Ascending aorta (tissue), 2 donors: ENCODE measurements around the gene ZNF225. TPM values are rescaled to one million over a fixed set of nuclear protein-coding genes. Genes with fewer than 3 reads are reported as not detected.
"Not testable (repeated sequence)": the region's sequence is repeated elsewhere in the genome, so short reads cannot be mapped to it uniquely, and the experiment has no call there.

Experiments
- DNase-seq, 2 donors: peaks; one replicate each; pipeline ENCODE4 v3.0.0-alpha.2; 2019; ENCODE audit warnings: low spot score in 2 of 2
- H3K27ac ChIP-seq, 2 donors: fragments of 200-600 bp; sonication (generic); one replicate each; pipeline ENCODE4 v1.5.1; 2016 to 2017; ENCODE audit warnings: mild to moderate bottlenecking in 1 of 2
- H3K27me3 ChIP-seq: fragments of 200-600 bp; sonication (generic); one replicate; pipeline ENCODE4 v1.5.1; 2017
- H3K36me3 ChIP-seq, 2 donors: fragments of 200-600 bp; sonication (generic); one replicate each; pipeline ENCODE4 v1.5.1; 2016
- H3K4me1 ChIP-seq, 2 donors: fragments of 200-600 bp; sonication (generic); one replicate each; pipeline ENCODE4 v1.5.1; 2016 to 2017; ENCODE audit warnings: mild to moderate bottlenecking in 1 of 2
- H3K4me3 ChIP-seq, 2 donors: fragments of 200-600 bp; sonication (generic); one replicate each; pipeline ENCODE4 v1.5.1; 2016 to 2017; ENCODE audit warnings: mild to moderate bottlenecking in 1 of 2
- H3K9me3 ChIP-seq, 2 donors: fragments of 200-600 bp; sonication (generic); one replicate each; pipeline ENCODE4 v1.5.1; 2016
- intact Hi-C: fragments of 100-400 bp; cut with DNase I; formaldehyde crosslinking; loops from one replicate; pipeline ENCODE4 v1.15.1; 2023
- total RNA-seq: library from RNA; depleted of rRNA; stranded (reverse); fragments of >200 nt; gene quantifications from one replicate; pipeline ENCODE4 v1.1.0, GENCODE V29; 2016
- TF ChIP-seq, protein P1 (sequence below), 3 experiments: fragments of 200-600 bp in 2 of 3; fragments of 450-650 bp in 1 of 3; sonication (generic) in 2 of 3; IDR thresholded peaks; one replicate each; pipeline ENCODE4 v1.5.1; 2016 to 2019; ENCODE audit warnings: antibody characterized with exemption in 3 of 3, mild to moderate bottlenecking in 1 of 3, moderate library complexity in 1 of 3

The ZNF225 gene
- total RNA-seq, 1 donor from 2014 or later, result 3.3 TPM

DNA sequence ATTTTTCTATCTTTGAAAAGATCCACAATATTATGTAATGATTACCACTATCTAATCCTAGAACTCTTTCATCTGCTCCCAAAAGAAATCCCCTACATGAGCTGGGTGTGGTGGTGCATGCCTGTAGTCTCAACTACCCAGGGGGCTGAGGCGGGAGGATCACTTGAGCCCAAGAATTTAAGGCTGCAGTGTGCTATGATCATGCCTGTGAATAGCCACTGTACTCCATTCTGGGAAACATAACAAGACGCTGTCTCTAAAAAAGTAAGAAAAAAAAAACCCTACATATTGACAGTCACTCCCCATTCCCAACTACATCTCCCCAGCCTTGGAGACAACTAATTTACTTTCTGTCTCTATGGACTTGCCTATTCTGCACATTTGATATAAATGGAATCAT, 50.6 kb downstream of the ZNF225 start:
- TF ChIP-seq, protein P1, sequence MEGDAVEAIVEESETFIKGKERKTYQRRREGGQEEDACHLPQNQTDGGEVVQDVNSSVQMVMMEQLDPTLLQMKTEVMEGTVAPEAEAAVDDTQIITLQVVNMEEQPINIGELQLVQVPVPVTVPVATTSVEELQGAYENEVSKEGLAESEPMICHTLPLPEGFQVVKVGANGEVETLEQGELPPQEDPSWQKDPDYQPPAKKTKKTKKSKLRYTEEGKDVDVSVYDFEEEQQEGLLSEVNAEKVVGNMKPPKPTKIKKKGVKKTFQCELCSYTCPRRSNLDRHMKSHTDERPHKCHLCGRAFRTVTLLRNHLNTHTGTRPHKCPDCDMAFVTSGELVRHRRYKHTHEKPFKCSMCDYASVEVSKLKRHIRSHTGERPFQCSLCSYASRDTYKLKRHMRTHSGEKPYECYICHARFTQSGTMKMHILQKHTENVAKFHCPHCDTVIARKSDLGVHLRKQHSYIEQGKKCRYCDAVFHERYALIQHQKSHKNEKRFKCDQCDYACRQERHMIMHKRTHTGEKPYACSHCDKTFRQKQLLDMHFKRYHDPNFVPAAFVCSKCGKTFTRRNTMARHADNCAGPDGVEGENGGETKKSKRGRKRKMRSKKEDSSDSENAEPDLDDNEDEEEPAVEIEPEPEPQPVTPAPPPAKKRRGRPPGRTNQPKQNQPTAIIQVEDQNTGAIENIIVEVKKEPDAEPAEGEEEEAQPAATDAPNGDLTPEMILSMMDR (IDR thresholded peaks at IDR 0.05), result no peak
- H3K4me3 ChIP-seq, result no peak overlapping the region
- H3K36me3 ChIP-seq, result peaks cover 25% of the 10 kb centered on the region in 2 donors
- H3K4me1 ChIP-seq, result peaks cover 0 to 6% of the 10 kb centered on the region in 2 donors
- DNase-seq, result no peak
- peaks cover 14 to 72% of the 10 kb centered on the region in 2 donors for H3K9me3 ChIP-seq
- intact Hi-C loops, result loop anchor here (1.0 to 2.0 kb wide), 5 partner anchors 22 to 193 kb away; partner anchors contain the start of genes ZNF112, ZNF224, ZNF227 and ZNF234
- no peaks in the 10 kb centered on the region for H3K27me3 ChIP-seq
- H3K27ac ChIP-seq, result no peak overlapping the region

DNA sequence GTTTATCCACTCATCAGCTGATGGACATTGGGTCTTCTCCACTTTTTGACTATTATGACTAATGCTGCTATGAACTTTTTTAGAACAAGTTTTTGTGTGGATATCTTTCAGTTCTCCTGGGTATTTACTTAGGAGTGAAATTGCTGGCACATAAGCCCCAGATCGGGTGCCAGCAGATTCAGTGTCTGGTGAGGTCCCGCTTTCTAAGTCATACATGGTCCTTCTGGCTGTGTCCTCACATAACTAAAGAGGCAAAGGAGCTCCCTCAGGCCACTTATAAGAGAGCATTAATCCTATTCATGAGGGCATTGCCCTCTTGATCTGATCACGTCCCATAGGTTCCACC, 51.1 kb downstream of the ZNF225 start:
- peaks cover 15 to 72% of the 10 kb centered on the region in 2 donors for H3K9me3 ChIP-seq
- TF ChIP-seq, protein P1 (IDR thresholded peaks at IDR 0.05), result no peak
- H3K4me1 ChIP-seq, result peaks cover 0 to 6% of the 10 kb centered on the region in 2 donors
- H3K27me3 ChIP-seq, result no peaks in the 10 kb centered on the region
- no peak for DNase-seq
- peak overlapping the region; percentile 88 to 89 for H3K27ac ChIP-seq
- intact Hi-C loops, result loop anchor here (1.0 to 2.0 kb wide), 5 partner anchors 23 to 192 kb away; partner anchors contain the start of genes ZNF112, ZNF224, ZNF227 and ZNF234
- peaks cover 30% of the 10 kb centered on the region in 2 donors for H3K36me3 ChIP-seq
- peak overlapping the region; percentile 63 to 80 for H3K4me3 ChIP-seq

DNA sequence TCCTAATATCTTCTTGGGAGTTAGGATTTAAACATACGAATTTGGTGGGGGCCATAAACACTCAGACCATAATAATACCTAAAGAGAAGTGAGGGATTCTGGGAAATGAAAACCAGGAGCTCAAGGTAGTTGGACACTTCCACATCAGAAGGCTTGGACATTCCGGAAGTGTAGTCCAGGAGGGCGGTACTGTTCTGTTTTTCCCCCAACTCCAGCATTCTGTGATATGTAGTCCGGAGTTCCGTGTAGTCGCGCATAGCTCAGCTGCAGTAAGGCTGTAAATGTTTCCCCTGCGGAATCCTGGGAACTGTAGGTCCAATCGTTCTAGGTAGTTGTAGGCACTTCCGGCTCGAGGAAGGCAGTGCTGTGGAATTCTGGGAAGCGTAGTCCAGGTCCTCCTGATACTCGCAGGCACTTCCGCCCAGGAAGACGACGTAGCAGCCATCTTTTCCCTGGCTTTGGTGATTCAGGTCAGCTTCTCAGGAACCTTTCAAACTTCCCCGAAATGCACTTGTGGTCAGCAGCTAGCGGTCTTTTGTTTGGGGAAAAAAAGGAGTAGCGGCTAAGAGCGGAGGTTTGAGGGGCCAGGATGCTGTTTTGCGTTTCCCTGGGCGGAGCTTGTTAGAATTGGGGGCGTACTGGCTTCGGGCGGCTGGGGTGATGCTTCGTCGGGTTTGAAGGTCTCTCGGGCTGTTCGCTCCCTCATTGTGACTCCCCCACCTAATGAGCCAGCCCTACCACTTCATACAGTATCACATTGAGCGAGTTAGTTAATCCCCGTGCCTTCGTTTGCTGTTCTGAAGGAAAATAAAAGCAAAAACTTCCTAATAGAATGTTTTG, 51.7 kb downstream of the ZNF225 start, which contains the start of gene ZNF226:
ZNF226 (plus strand) TSS at position 428 of the 840 bp plus-strand sequence. CDS start 4,981 bp downstream, outside the sequence.
- Histone ChIP-seq H3K4me1 (peaks cover 0 to 6% of the 10 kb centered on the region in 2 donors), H3K27me3 (no peaks in the 10 kb centered on the region), H3K36me3 (peaks cover 36% of the 10 kb centered on the region in 2 donors), H3K27ac (peak within 1 kb of the TSS; percentile 88 to 89), H3K9me3 (peaks cover 19 to 72% of the 10 kb centered on the region in 2 donors), H3K4me3 (peak within 1 kb of the TSS; percentile 63 to 80)
- peak; percentile 82 to 96 for DNase-seq
- intact Hi-C loops, result loop anchor here (1.0 to 2.0 kb wide), 7 partner anchors 24 to 335 kb away; partner anchors contain the start of genes ZNF112, ZNF180, ZNF224 and ZNF225
- TF ChIP-seq, protein P1 (IDR thresholded peaks at IDR 0.05), result no peak

DNA sequence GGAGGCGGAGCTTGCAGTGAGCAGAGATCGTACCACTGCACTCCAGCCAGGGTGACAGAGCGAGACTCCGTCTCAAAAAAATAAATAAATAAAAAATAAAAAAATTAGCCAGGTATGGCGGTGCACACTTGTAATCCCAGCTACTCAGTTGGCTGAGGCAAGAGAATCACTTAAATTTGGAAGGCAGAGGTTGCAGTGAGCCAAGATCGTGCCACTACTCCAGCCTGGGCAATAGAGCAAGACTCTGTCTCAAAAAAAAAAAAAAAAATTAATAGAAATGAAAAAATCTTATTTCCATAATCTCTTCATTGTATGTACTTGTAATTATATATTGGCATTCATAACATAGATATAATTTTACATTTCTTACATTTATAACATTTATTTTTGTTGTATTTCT, 57.5 kb downstream of the ZNF225 start:
- intact Hi-C loops, H3K4me3 ChIP-seq, H3K27me3 ChIP-seq, H3K4me1 ChIP-seq, H3K27ac ChIP-seq, DNase-seq: not testable (repeated sequence)
- H3K9me3 ChIP-seq, result peaks cover 62 to 85% of the 10 kb centered on the region in 2 donors
- peaks cover 94% of the 10 kb centered on the region in 2 donors for H3K36me3 ChIP-seq

DNA sequence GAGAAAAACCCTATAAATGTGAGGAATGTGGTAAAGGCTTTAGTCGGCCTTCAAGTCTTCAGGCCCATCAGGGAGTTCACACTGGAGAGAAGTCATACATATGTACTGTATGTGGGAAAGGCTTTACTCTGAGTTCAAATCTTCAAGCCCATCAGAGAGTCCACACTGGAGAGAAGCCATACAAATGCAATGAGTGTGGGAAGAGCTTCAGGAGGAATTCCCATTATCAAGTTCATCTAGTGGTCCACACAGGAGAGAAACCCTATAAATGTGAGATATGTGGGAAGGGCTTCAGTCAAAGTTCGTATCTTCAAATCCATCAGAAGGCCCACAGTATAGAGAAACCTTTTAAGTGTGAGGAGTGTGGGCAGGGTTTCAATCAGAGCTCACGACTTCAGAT, 63.4 kb downstream of the ZNF225 start:
- Histone ChIP-seq H3K4me3 (no peak overlapping the region), H3K4me1 (no peaks in the 10 kb centered on the region), H3K36me3 (peaks cover 52 to 58% of the 10 kb centered on the region in 2 donors), H3K27me3 (no peaks in the 10 kb centered on the region), H3K9me3 (peaks cover 92 to 100% of the 10 kb centered on the region in 2 donors), H3K27ac (no peak overlapping the region)
- TF ChIP-seq, protein P1 (IDR thresholded peaks at IDR 0.05), result no peak
- intact Hi-C loops, result no loop called here
- no peak for DNase-seq

DNA sequence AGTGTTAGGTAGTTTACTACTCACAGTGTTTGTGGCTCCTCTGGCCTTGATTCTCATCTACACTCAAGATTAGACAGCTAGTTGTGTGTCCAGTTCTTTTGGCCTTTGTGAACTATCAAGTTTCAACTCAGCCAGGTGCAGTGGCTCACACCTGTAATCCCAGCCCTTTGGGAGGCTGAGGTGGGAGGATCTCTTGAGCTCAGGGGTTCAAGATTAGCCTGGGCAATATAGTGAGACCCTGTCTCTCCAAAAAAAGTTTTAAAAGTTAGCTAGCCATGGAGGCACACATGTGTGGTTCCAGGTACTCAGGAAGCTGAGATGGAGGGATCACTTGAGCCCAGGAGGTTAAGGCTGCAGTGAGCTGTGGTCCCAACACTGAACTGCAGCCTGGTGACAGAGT, 67.8 kb downstream of the ZNF225 start:
- Histone ChIP-seq H3K27me3 (no peaks in the 10 kb centered on the region), H3K27ac (no peak overlapping the region), H3K4me3 (no peak overlapping the region), H3K4me1 (no peaks in the 10 kb centered on the region), H3K9me3 (peaks cover 83 to 100% of the 10 kb centered on the region in 2 donors), H3K36me3 (peaks cover 8 to 15% of the 10 kb centered on the region in 2 donors)
- intact Hi-C loops, result no loop called here
- no peak for DNase-seq
- TF ChIP-seq, protein P1 (IDR thresholded peaks at IDR 0.05), result no peak
